ENCODE measurements around the gene F7.
"Not testable (repeated sequence)": the region's sequence is repeated elsewhere in the genome, so short reads cannot be mapped to it uniquely, and the experiment has no call there.

GRCh38 chr13:113112475-113112874 lies 6.9 kb downstream of the F7 start:
- not testable (repeated sequence) for TF ChIP-seq CTCF (IDR thresholded peaks at IDR 0.05; ENCODE audit: low read depth, low read length, poor library complexity, severe bottlenecking); EZH2phosphoT487 (IDR thresholded peaks at IDR 0.05; ENCODE audit: borderline replicate concordance, low read length)

Data from DOHH2 (cell line).